ENCODE data around the gene GAS5.
A peak's percentile ranks its signal among the peaks of the same experiment; 100 is the strongest.

The GAS5 gene

GRCh38 chr1:173823781-173824314, 43.9 kb downstream of the GAS5 start:
- peak overlapping the region; percentile 82 for H3K4me3 ChIP-seq (ENCODE audit: low read depth, low read length)
- peak overlapping the region; percentile 95 for H3K9ac ChIP-seq (ENCODE audit: low read length)
- no peaks in the 10 kb centered on the region for H3K27me3 ChIP-seq (ENCODE audit: control insufficient read depth, insufficient read depth, low read length)
- peak overlapping the region; percentile 82 for H3K27ac ChIP-seq (ENCODE audit: low read depth, low read length)
- peaks cover 6% of the 10 kb centered on the region; the same call in 1 of the 2 replicates for H3K4me1 ChIP-seq (ENCODE audit: control insufficient read depth, insufficient read depth, low read length)
- H3K9me3 ChIP-seq (ENCODE audit: control insufficient read depth, insufficient read depth, low read depth, low read length), result no peaks in the 10 kb centered on the region
- H3K36me3 ChIP-seq (ENCODE audit: control insufficient read depth, insufficient read depth, low read length), result peaks cover 21% of the 10 kb centered on the region

- no peak overlapping the region for H3K9ac ChIP-seq (ENCODE audit: low read length)
- H3K27me3 ChIP-seq (ENCODE audit: control insufficient read depth, insufficient read depth, low read length), result no peaks in the 10 kb centered on the region
- no peak overlapping the region for H3K4me3 ChIP-seq (ENCODE audit: low read depth, low read length)
- H3K4me1 ChIP-seq (ENCODE audit: control insufficient read depth, insufficient read depth, low read length), result peaks cover 6% of the 10 kb centered on the region; the same call in 1 of the 2 replicates
- H3K27ac ChIP-seq (ENCODE audit: low read depth, low read length), result no peak overlapping the region
- no peaks in the 10 kb centered on the region for H3K9me3 ChIP-seq (ENCODE audit: control insufficient read depth, insufficient read depth, low read depth, low read length)
- peaks cover 25% of the 10 kb centered on the region for H3K36me3 ChIP-seq (ENCODE audit: control insufficient read depth, insufficient read depth, low read length)
These were observed 46.1 kb downstream of the GAS5 start for GRCh38 chr1:173821680-173822079.

GRCh38 chr1:173818459-173818858, 49.3 kb downstream of the GAS5 start:
- no peaks in the 10 kb centered on the region for H3K27me3 ChIP-seq (ENCODE audit: control insufficient read depth, insufficient read depth, low read length)
- no peak overlapping the region for H3K9ac ChIP-seq (ENCODE audit: low read length)
- no peaks in the 10 kb centered on the region for H3K9me3 ChIP-seq (ENCODE audit: control insufficient read depth, insufficient read depth, low read depth, low read length)
- no peak overlapping the region for H3K27ac ChIP-seq (ENCODE audit: low read depth, low read length)
- peaks cover 25% of the 10 kb centered on the region for H3K36me3 ChIP-seq (ENCODE audit: control insufficient read depth, insufficient read depth, low read length)
- no peak overlapping the region for H3K4me3 ChIP-seq (ENCODE audit: low read depth, low read length)
- H3K4me1 ChIP-seq (ENCODE audit: control insufficient read depth, insufficient read depth, low read length), result peaks cover 6% of the 10 kb centered on the region; the same call in 1 of the 2 replicates
